Gastroesophageal sphincter (tissue), 3 donors: ENCODE data around the gene WBP4.
"Not testable (repeated sequence)": the region's sequence is repeated elsewhere in the genome, so short reads cannot be mapped to it uniquely, and the experiment has no call there.

Experiments
- CTCF ChIP-seq, 4 experiments: fragments of 200-600 bp in 2 of 4; fragments of 450-650 bp in 2 of 4; sonication (generic) in 1 of 4; IDR thresholded peaks; one replicate each; pipeline ENCODE4 v1.5.1; 2017 to 2019; ENCODE audit warnings: antibody characterized with exemption in 4 of 4, mild to moderate bottlenecking in 2 of 4, moderate library complexity in 2 of 4
- POLR2A ChIP-seq, 2 donors: fragments of 450-650 bp; IDR thresholded peaks; one replicate each; pipeline ENCODE4 v1.6.1; 2017; ENCODE audit warnings: antibody characterized with exemption in 2 of 2, mild to moderate bottlenecking in 2 of 2, moderate library complexity in 1 of 2
- POLR2AphosphoS5 ChIP-seq: sonication (generic); formaldehyde crosslinking; IDR thresholded peaks from one replicate; pipeline ENCODE4 v1.6.1; 2017; ENCODE audit warnings: antibody characterized with exemption

- TF ChIP-seq CTCF (IDR thresholded peaks at IDR 0.05); POLR2AphosphoS5; POLR2A (IDR thresholded peaks at IDR 0.05): not testable (repeated sequence)
These were observed 70.6 kb downstream of the WBP4 start for GRCh38 chr13:41131660-41132511.
